Activated T-cell treated with anti-CD3 and anti-CD28 coated beads, Interleukin-2, amount 50 U/mL, for 48 hours (primary cell): ENCODE measurements around the gene EPHX1.
"Not testable (repeated sequence)": the region's sequence is repeated elsewhere in the genome, so short reads cannot be mapped to it uniquely, and the experiment has no call there.

Experiments used
- DNase-seq, 2 experiments: peaks; one replicate each; pipeline ENCODE4 v3.0.0-alpha.2; 2020

EPHX1 gene

GRCh38 chr1:225817611-225818061, 7.7 kb downstream of the EPHX1 start:
- no peak for DNase-seq

DNA sequence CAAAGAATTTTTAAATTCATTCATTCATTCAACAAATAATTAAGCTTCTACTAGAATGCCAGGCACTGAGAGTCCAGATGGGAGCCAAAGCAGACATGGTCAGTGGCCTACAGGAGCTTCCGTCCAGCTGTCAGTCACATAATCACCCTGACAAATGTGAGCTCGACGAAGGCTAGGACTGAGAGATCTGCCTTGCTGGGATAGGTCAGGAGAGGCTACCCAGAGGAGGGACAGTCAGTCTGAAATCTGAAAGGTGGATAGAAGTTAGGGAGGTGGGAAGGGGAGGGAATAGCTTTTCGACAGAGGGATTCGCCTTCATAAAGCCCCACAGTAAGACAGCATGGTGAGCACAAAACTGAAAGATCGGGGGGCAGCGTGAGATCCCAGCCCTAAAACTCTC, 8.3 kb downstream of the EPHX1 start:
- DNase-seq: no peak

DNA sequence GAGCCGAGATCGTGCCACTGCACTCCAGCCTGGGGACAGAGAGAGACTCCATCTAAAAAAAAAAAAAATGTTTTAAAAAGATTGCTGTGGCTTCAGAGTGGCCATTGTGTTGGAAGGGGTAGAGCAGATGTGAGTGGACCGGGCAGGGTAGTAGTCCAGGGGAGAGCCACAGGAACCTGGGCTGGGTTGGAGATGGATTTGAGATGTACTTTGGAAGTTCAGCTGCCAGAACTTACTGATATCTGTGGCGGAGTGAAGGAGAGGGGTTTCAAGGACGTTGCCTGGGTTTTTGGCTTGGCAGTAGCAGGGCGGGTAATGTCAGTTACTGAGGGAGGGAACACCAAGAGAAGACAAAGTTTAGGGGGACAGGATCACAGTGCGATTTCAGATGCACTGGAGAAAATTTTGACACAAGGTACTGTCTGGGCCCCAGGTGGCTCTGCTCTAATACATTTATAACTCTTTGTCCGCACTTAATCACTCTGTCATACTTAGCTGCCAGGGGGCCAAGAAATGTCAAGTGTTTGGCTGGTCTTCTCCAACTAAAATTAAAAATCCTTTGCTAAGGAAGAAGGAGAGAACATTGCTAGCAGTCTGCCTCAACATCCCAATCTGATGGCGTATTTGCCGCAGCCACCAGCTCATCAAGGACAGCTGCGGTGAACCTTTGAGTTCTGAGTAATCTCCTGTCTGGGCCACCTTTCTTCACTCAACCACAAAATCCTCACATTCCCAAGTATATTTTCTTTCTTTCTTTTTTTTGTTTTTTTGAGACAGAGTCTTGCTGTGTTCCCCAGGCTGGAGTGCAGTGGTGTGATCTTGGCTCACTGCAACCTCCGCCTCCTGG, 9.6 kb downstream of the EPHX1 start:
- DNase-seq: no peak

DNA sequence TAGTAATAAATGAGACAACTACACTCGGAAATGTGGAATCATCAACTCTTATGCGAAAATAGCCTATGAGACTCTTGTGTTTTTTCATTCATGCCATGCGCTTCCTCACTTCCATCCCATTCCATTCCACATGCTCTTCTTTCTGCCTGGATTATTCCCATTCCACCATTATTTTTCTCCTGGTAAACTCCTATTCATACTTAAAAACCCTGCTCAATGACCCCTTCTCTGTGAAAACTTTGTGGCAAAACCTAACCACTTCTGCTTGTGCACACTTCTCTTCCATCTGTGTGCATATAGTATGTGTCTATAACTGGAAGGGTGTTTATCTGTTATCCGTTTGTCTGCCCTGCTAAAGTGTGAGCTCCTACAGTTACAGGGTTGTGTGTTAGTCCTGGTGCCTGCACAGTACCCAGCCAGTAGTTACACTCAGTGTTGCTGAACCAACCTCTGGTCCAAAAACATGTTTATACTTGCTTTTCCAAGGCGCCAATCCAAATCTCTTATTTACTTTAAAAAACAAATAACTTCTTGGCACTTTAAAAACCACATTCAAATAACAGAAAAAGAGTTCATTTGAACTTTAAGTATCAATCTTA, 10.7 kb downstream of the EPHX1 start:
- no peak for DNase-seq

DNA sequence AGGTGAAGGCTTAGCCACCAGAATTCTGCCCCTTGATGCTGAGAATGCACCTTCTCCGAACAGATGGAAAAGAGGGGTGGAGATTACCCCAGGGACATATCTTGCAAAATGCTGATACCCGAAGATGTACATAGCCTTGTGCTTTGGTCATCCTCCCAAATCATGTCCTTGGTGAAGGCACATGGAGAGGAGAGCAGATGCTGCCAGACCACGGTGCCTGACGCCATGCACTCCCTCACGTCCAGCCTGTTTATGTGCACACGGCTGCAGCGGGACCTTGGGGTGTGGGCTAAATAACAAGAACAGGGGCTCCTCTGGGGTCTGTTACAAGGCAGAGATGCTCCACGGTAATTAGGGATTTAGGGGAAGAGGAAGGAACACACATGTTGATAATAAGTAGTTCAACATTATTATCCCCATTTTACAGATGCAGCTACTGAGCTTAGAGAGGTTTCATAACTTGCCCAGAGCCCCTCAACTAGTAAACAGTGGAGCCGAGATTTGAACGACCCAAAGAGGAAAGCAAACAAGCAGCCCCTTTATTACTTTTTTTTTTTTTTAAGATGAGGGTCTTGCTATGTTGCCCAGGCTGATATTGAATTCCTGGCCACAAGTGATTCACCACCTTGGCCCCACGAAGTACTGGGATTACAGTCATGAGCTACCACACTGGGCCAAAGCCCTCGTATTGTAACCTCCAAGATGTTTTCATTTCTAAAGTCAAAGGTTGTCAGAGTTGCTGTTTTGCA, 12.9 kb downstream of the EPHX1 start:
- no peak for DNase-seq

GRCh38 chr1:225823811-225824261, 13.9 kb downstream of the EPHX1 start:
- DNase-seq: no peak

DNA sequence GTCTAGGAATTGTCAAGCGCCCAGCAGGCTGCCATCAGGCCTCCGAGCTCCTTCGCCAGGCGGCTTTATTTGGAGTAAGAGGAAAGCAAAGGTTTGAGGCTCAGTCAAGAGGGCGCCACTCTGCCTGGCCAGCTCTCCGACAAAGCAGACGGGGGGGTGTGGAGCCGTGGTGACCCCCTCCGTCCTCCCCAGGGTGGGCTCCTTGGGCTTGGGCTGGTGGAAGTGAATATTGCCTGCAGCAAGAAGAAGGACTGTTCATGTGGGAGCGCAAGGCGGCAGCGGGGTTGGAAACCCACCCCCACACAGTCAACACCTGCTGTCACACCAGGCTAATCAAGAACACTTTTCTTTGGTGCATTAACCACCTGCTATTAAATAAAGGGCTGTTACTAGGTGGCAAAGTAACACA, 14.6 kb downstream of the EPHX1 start:
- DNase-seq: no peak

- no peak for DNase-seq
Observed at GRCh38 chr1:225825078-225825477, 15.2 kb downstream of the EPHX1 start.

DNA sequence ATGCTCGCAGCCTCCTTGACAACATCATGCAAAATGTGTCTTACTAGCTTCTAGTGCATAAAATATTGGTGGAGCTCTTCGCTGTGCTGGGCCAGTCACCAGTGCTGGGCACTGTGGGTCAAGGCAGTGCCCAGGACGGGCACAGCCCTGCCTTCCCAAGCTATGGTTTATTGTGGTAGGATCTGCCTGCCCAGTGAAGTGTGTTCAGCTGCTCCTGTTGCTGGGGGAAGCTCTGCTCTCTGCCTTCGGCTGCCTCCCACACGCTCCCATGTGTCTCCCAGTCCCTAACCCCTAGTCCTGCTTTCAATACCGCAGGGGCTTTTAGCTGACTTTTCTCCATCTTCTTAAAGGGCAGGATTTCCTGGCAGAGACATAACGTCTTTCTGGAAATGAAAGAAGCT, 15.7 kb downstream of the EPHX1 start:
- DNase-seq: no peak

DNA sequence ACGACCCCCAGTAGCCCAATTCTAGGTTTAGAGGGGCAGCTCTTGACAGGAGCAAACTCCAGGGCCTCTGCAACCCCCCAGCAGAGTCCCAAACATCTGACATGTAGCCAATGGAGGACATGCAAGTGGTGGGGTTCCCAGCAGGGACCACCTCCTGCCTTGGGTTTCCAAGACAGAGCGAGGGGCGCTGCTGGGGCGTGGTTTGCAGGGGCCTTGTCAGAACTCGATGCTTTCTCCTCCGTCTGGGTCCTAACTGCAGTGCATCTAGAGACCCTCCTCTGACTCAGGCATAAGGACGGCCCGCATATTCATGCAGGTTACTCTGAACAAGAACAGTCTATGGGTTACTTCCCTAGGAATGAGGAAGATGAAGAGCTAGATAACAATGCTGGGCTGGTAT, 17.2 kb downstream of the EPHX1 start:
- no peak for DNase-seq

GRCh38 chr1:225828706-225829345, 18.9 kb downstream of the EPHX1 start:
- DNase-seq: no peak

- no peak for DNase-seq
Observed at GRCh38 chr1:225830841-225831240, 20.9 kb downstream of the EPHX1 start.

DNA sequence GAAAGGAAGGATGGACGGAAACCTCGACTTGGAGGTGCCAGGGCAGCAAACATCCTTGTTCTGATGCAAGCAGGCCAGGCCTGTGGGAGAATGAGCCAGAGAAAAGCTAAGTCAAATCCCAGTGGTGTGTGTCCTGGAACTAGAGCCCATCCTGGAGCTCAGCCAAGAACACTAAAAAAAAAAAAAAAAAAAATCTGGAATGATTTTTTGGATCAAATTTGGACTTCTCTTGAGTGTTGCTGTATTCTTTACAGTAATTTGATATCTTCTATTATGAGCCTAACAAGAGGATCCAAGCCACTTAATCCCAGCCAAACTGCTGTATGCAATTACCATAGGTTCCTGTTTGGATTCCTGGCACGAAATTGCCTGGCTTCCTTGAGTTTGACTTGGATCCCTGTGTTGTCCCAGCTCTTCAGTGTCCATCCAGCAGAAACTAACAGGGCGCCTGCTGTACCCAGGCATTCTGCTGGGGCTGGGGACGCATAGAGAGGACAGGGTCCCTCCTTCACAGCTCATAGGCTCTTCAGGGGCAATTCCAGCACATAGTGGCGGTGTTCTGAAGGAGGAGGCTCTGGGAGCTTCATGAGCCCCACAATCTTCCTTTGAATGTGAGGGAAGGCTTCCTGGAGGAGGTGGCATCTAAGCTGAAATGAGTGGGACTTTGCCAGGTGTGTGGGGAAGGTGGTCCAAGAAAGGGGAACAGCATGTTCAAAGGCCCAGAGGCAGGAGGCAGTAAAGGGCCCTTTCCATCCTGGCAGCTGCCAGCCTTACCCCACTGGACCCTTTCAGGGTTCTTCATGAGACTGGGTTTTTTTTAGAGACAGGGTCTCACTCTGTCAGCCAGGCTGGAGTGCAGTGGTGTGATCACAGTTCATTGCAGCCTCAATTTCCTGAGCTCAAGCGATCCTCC, 24.7 kb downstream of the EPHX1 start:
- no peak for DNase-seq

GRCh38 chr1:225835856-225836255, 25.9 kb downstream of the EPHX1 start:
- no peak for DNase-seq

GRCh38 chr1:225836296-225836695, 26.4 kb downstream of the EPHX1 start:
- DNase-seq: not testable (repeated sequence)

DNA sequence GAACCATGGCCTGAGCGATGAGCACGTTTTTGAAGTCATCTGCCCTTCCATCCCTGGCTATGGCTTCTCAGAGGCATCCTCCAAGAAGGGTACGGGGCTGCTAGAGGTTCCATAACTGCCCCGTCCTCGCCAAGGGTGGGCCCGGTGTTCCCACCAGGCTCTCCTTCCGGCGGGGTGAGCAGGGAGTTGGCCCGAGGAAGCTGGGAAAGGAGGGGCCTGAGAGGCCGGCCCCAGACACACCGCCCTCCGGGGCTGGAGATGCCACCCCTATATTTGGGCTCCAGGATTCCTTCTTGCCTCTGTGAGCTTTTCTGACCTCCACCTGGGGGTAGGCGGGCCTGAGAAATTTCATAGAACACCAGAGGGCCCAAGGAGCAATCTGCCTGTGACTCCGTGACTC, 28.9 kb downstream of the EPHX1 start:
- no peak for DNase-seq

DNA sequence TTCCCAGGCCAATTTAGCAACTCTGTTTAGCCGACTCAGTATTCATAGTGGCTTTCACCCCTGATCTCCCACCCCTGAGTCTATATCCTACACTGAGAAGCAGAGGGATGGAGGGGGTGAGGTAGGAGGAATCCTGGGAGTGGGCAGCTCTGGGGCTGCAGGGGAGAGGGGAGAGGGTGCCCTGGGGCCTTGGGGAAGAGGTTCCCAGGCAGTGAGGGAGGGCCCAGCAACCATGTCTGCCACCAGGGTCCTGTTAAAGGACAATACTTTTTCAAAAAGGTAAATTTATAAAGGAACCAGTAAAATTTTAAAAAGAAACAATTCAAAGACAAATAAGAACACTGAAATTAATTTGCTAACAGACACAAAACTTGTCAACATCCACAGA, 30.3 kb downstream of the EPHX1 start:
- no peak for DNase-seq

DNA sequence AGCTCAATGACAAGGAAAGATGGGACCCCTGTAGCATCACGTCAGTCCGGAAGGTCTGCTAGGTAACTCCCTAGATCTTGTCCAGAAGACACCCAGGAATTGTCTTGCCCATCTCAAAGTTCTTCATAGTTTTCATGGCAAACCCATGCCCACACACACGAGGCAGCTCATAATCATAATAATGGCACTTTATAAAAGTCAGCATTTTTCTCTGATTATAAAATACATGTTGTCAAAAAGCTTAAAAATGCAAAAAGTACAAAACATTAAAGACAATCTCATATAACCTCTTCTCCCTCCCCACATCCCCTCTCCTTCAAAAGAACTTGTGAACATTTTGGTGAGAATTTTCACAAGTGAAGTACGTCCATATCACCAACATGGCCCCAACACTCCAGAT, 30.8 kb downstream of the EPHX1 start:
- DNase-seq: no peak

DNA sequence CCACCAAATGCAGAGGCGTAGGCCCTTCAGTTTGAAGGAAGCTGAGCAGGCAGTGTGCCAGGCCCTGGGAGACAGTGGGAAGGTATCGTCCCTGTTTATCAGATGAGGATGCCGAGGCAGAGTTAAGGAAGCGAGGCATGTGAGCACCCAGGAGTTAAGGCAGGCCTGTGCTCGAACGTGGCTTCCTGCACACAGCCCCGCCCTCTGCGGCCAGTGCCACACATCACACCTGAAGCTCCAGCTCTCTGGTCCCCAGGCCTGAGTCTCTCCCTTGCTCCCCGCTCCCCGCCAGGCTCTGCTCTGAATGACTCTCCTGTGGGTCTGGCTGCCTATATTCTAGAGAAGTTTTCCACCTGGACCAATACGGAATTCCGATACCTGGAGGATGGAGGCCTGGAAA, 32.1 kb downstream of the EPHX1 start:
- DNase-seq: no peak

DNA sequence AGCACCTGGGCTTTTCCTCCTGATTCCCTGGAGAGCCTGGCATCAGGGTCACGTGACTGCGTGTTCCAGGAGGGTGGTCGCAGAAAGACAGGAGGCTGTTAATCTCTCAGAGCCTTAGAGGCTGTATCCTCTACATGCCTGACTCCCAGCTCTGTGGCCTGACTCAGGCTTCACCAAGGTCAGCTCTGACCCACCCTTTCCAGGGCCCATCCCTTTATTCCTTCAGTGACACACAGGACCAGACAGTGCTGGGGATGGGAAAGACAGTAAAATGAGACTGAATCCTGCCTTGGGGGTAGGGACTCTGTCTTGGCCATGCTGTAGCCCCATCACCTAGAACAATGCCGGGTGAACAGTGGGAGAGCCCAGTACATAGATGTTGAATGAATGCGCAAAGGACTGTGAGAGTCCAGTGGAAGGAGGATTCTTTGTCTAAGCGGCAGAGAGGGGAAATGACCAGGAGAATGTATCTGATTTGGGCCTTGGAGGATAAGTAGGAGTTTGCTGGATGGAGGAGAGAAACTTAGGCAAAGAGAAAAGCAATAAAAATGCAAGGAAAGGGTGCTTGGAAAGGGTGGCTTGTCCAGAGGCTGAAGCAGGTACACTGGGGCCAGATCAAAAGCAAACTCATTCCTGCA, 33.0 kb downstream of the EPHX1 start:
- no peak for DNase-seq

GRCh38 chr1:225843426-225843795, 33.5 kb downstream of the EPHX1 start:
- no peak for DNase-seq
